ENCODE results near the gene HAVCR1. TPM values are rescaled to one million over a fixed set of nuclear protein-coding genes. Genes with fewer than 3 reads are reported as not detected.
A peak's percentile ranks its signal among the peaks of the same experiment; 100 is the strongest.

The HAVCR1 gene
- 1 to 10 TPM; 2.8 to 2.9 TPM for total RNA-seq

DNA sequence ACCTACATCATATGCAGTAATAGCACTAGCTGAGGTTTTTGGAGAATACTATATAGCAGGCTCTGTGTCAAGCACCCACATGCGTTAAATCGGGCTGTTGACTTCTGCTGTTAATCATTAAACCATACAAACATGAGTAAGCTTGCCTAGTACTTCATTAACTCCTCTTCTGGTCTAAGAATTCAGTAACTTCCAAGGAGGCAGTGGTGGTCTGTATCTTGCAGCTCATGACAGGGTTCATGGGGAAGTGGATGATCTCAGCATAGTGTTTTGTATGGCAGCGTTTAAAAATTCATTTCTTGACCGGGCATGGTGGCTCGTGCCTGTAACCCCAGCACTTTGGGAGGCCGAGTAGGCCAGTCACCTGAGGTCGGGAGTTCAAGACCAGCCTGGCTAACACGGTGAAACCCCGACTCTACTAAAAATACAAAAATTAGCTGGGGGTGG, at the start of gene HAVCR1:
TSS of gene HAVCR1 (minus strand) at position 24 of the 447 bp plus-strand sequence. CDS start 1,173 bp downstream, outside the sequence.
- peaks cover 15% of the 10 kb centered on the region for H3K4me1 Mint-ChIP-seq (ENCODE audit: low read depth)
- ChIA-PET POLR2A (interaction anchor here (0.6 to 1.2 kb wide), 2 partner anchors 11 to 14 kb away, joined by 3 to 4 read pairs; no protein-coding TSS in a partner anchor), CTCF (no interaction called here)
- DNase-seq, result no peak
- ATAC-seq, result no peak
- H3K4me3 Mint-ChIP-seq, result no peak within 1 kb of the TSS
- no peaks in the 10 kb centered on the region for H3K9me3 Mint-ChIP-seq (ENCODE audit: insufficient read depth)
- H3K27me3 Mint-ChIP-seq (ENCODE audit: low read depth), result no peaks in the 10 kb centered on the region
- H3K27ac Mint-ChIP-seq, result no peak within 1 kb of the TSS
- peaks cover 5% of the 10 kb centered on the region for H3K36me3 Mint-ChIP-seq (ENCODE audit: low read depth)

DNA sequence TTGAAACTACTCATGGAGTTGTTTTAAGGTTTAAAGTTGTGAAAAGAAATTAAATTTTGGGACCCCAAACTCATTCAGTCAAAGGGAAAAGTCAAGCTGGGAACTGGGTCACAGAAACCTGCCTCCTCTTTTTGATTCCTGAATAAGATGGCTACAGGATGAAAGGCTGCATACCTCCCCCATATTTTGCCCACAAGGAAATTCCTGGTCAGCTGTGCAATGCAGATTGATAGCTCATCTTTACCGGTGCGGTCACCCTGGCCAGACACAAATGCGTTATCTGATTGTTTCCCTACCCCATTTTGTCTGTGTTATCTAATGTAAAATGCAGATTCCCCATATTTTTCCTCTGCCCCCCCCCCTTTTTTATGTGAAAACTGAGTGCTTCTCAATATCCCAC, 48.6 kb upstream of the HAVCR1 start:
- DNase-seq (no peak), ATAC-seq (no peak)
- ChIA-PET CTCF (interaction anchor here (1.6 to 2.6 kb wide), 2 partner anchors 78 to 83 kb away, joined by 6 to 7 read pairs; no protein-coding TSS in a partner anchor), POLR2A (interaction anchor here (0.7 to 5.4 kb wide), 4 partner anchors 35 to 160 kb away, joined by 4 to 58 read pairs (median 13); partner anchors contain the start of gene MED7)
- no peaks in the 10 kb centered on the region for H3K27me3 Mint-ChIP-seq (ENCODE audit: low read depth)
- peak overlapping the region; percentile 78 for H3K27ac Mint-ChIP-seq
- H3K9me3 Mint-ChIP-seq (ENCODE audit: insufficient read depth), result no peaks in the 10 kb centered on the region
- H3K4me3 Mint-ChIP-seq, result peak overlapping the region; percentile 93
- peaks cover 61% of the 10 kb centered on the region for H3K36me3 Mint-ChIP-seq (ENCODE audit: low read depth)
- peaks cover 66% of the 10 kb centered on the region for H3K4me1 Mint-ChIP-seq (ENCODE audit: low read depth)

DNA sequence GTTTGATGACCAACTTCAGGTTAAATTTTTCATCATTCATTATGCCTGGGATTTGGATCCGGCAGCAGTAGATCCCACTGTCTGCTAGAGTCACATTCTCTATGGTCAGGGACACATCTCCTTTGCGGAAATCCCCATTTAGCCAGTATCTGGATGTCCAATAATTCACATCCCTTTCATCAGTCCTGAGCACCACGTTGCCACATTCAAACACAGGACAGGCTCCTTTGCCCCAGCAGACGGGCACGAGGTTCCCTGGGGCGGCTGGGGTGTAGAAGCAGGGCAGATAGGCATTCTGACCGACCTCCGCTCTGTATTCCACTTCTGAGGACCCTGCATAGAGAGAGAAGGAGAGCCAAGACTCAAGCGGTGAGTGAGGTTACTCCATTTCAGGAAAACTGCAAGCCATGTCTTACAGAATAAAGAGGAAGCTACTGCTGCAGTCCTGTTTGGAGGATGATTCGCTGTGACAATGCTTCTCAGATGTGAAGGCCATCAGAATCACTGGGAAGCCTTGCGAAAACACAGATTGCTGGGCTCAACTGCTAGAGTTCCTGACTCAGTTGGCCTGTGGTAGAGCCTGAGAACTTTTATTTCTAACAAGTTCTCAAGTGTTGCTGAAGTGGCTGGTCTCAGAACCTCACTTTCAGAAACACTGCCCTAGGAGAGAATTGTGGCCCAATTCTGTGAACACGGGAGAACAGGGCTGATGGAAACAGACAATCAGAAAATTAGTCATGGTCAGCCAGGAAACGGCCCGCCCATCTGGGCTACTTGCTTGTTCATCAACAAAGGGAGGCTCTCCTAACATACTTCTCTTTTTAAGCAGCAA, 47.9 kb upstream of the HAVCR1 start:
- DNase-seq (peak; percentile 39), ATAC-seq (no peak)
- Mint-ChIP-seq H3K27ac (peak overlapping the region; percentile 78), H3K4me3 (peak overlapping the region; percentile 93), H3K9me3 (ENCODE audit: insufficient read depth) (no peaks in the 10 kb centered on the region), H3K27me3 (ENCODE audit: low read depth) (no peaks in the 10 kb centered on the region), H3K36me3 (ENCODE audit: low read depth) (peaks cover 67% of the 10 kb centered on the region), H3K4me1 (ENCODE audit: low read depth) (peaks cover 70% of the 10 kb centered on the region)
- POLR2A ChIA-PET, result interaction anchor here (0.7 to 5.4 kb wide), 3 partner anchors 36 to 161 kb away, joined by 4 to 58 read pairs (median 21); partner anchors contain the start of gene MED7
- CTCF ChIA-PET, result no interaction called here

DNA sequence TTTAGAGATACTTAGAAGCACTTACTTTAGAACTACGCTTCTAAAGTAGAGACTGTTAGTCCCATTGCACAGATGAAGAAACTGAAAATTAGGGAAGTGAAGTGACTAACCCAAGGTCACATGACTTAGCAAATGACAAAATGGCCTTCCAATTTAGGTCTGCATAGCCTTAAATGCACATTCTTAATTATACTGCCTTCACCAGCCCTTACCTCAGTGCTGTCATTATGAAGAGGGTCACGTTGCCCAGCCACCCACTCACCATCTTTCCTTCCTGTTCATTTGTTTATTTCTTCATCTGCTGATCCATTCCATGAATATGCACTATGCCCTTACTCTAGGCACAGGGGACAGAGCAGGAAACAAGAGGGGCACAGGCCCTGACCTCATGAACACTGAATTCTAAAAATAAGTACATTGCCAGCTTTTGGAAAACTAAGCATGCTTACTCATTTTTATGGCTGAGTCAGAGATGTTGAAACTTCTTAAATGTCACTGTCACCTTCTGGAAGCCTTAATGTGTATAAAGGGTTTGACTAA, 41.3 kb upstream of the HAVCR1 start:
- DNase-seq, result no peak
- Mint-ChIP-seq H3K27me3 (ENCODE audit: low read depth) (no peaks in the 10 kb centered on the region), H3K36me3 (ENCODE audit: low read depth) (peaks cover 77% of the 10 kb centered on the region), H3K27ac (peak overlapping the region; percentile 45), H3K4me1 (ENCODE audit: low read depth) (peaks cover 50% of the 10 kb centered on the region), H3K4me3 (no peak overlapping the region), H3K9me3 (ENCODE audit: insufficient read depth) (no peaks in the 10 kb centered on the region)
- peak; percentile 29 for ATAC-seq
- POLR2A ChIA-PET, result interaction anchor here (0.6 to 1.0 kb wide), 2 partner anchors 8 to 65 kb away, joined by 3 to 7 read pairs; partner anchors contain the start of gene HAVCR2
- CTCF ChIA-PET, result interaction anchor here (1.1 to 1.3 kb wide), 2 partner anchors 16 to 24 kb away, joined by 3 to 4 read pairs; no protein-coding TSS in a partner anchor

DNA sequence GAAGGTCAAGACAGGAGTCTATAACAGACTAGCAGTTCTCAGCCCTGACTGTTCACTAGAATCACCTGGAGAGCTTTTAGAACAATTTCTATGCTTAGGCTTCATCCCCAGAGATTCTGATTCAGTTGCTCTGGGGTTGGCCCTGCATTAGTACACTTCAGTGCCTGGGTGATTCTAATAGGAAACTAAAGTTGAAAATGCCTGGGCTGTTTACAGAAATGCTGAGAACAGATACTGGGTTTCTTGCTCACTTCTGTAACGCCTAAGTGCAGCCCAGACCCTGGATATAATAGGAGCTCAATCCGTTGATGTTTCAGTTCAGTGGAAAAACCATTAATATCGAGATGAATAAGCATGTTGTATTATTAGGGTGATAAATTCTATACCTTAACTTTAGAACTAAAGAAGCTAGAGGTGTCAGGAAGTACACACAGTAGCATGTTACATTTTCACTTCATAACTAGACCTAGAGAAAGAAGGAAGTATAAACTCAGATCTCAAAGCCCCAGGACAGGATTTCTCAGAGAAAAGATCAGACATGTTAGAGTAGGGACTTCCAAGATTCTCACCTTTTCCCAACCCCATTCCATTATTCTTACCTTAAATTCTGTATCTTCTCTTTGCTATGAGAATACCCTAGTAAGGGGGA, 29.6 kb upstream of the HAVCR1 start:
- POLR2A ChIA-PET, result interaction anchor here (1.3 kb wide), 1 partner anchor 11 kb away, joined by 4 read pairs; no protein-coding TSS in a partner anchor
- no peak for ATAC-seq

DNA sequence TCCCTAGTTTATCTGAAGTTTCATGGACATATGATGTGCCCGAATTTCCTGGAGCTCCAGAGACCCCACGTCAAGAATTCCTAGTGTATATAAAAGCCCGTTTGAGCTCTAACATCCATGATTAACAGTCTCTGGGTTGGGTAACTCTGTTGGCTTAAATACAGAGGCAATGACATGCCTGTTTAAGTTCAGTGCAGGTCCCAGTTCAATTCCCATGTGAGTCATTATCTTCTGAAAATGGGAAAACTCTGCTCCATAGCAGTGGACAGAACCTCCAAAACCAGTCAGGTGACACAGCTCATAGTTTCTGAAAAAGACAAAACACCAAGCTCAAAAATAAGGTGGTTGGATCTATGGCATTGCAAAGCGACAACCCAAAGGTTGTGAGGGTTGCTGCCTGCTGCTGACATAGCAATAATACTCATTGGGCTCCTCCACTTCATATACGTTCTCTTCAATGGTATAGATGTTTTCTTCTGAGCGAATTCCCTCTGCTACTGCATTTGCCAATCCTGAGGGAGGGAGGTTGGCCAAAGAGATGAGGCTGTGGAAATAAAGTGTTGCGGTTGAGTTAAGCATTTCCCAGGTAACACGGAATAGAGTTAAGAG, 27.9 kb upstream of the HAVCR1 start:
- ChIA-PET POLR2A (no interaction called here), CTCF (no interaction called here)

More for the DNA sequence above, 29.6 kb upstream of the HAVCR1 start:
- CTCF ChIA-PET, result interaction anchor here (1.9 kb wide), 1 partner anchor 63 kb away, joined by 4 read pairs; no protein-coding TSS in a partner anchor
- H3K36me3 Mint-ChIP-seq (ENCODE audit: low read depth), result peaks cover 82% of the 10 kb centered on the region
- H3K27ac Mint-ChIP-seq, result peak overlapping the region; percentile 12
- no peaks in the 10 kb centered on the region for H3K27me3 Mint-ChIP-seq (ENCODE audit: low read depth)
- DNase-seq, result no peak
- no peaks in the 10 kb centered on the region for H3K4me1 Mint-ChIP-seq (ENCODE audit: low read depth)
- no peak overlapping the region for H3K4me3 Mint-ChIP-seq
- H3K9me3 Mint-ChIP-seq (ENCODE audit: insufficient read depth), result no peaks in the 10 kb centered on the region

DNA sequence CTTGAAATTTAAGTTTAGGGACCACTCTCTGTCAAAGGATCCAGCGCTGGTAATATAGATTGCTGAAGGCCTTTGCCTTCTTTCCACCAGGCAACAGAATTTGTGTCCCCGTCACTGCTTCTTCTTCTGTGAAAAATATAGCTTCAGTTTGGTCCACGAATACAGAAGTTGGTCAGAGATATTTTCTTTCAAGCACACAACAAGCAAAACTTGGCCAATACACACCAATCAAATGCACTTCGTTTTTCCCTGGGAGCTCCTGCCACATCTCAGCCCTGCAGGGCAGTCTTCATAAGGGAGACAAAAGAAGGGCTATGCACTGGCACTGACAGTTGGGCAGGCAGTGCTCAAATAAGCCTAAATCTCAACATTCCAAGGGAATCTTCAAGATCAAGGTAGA, 27.0 kb upstream of the HAVCR1 start:
- H3K9me3 Mint-ChIP-seq (ENCODE audit: insufficient read depth), result no peaks in the 10 kb centered on the region
- ChIA-PET CTCF (no interaction called here), POLR2A (interaction anchor here (1.0 kb wide), 2 partner anchors 9 to 62 kb away, joined by 3 to 4 read pairs; no protein-coding TSS in a partner anchor)
- H3K4me1 Mint-ChIP-seq (ENCODE audit: low read depth), result peaks cover 2% of the 10 kb centered on the region
- no peak for DNase-seq
- no peak overlapping the region for H3K27ac Mint-ChIP-seq
- ATAC-seq, result no peak
- H3K36me3 Mint-ChIP-seq (ENCODE audit: low read depth), result peaks cover 81% of the 10 kb centered on the region
- no peak overlapping the region for H3K4me3 Mint-ChIP-seq
- H3K27me3 Mint-ChIP-seq (ENCODE audit: low read depth), result no peaks in the 10 kb centered on the region

More for the DNA sequence above, 27.9 kb upstream of the HAVCR1 start:
- H3K9me3 Mint-ChIP-seq (ENCODE audit: insufficient read depth), result no peaks in the 10 kb centered on the region
- H3K27ac Mint-ChIP-seq, result no peak overlapping the region
- peaks cover 89% of the 10 kb centered on the region for H3K36me3 Mint-ChIP-seq (ENCODE audit: low read depth)
- no peaks in the 10 kb centered on the region for H3K27me3 Mint-ChIP-seq (ENCODE audit: low read depth)
- ATAC-seq, result no peak
- no peak overlapping the region for H3K4me3 Mint-ChIP-seq
- no peak for DNase-seq
- peaks cover 2% of the 10 kb centered on the region for H3K4me1 Mint-ChIP-seq (ENCODE audit: low read depth)

DNA sequence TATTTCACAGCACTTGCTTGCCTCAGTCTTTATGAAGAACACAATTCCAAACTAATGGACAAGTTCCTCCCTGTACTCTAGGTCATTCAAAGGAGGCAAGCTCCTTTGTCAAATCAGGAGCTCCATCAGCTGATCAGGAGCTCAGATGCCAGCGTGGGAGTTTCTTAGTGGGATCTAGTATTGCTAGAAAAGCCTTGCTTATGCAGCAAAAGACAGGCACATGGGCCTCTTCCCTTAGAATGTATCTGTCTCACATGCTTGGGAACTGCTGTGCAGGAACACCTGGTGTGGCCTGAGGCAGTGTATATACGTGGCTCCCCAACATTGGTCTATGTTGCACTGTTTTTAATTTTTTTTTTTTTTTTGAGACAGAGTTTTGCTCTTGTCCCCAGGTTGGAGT, 21.4 kb upstream of the HAVCR1 start:
- no peaks in the 10 kb centered on the region for H3K27me3 Mint-ChIP-seq (ENCODE audit: low read depth)
- CTCF ChIA-PET, result no interaction called here

DNA sequence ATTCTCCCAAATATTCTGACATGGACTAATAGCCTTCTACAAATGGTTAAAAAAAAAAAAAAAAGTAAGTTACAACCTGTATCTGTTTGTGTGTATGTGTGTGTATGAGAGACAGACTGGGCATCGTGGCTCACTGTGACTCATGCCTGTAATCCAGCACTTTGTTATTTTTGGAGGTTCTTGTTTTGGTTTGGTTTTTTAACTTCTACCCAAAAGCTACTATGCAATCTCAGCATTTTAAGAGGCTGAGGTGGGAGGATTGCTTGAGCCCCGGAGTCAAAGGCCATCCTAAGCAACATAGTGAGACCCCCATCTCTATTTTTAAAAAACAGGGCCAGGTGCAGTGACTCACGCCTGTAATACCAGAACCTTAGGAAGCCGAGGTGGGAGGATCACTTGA, 17.6 kb upstream of the HAVCR1 start:
- CTCF ChIA-PET, result interaction anchor here (0.7 to 1.0 kb wide), 2 partner anchors 24 to 56 kb away, joined by 3 to 5 read pairs; no protein-coding TSS in a partner anchor
- Mint-ChIP-seq H3K36me3 (ENCODE audit: low read depth) (peaks cover 27% of the 10 kb centered on the region), H3K4me3 (no peak overlapping the region), H3K9me3 (ENCODE audit: insufficient read depth) (no peaks in the 10 kb centered on the region), H3K27me3 (ENCODE audit: low read depth) (no peaks in the 10 kb centered on the region), H3K27ac (peak overlapping the region; percentile 68), H3K4me1 (ENCODE audit: low read depth) (peaks cover 58% of the 10 kb centered on the region)
- peak; percentile 61 for ATAC-seq
- DNase-seq, result peak; percentile 44
- POLR2A ChIA-PET, result interaction anchor here (1.0 to 1.7 kb wide), 4 partner anchors 9 to 66 kb away, joined by 3 to 5 read pairs (median 4); partner anchors contain the start of gene MED7

More for the DNA sequence above, 21.4 kb upstream of the HAVCR1 start:
- POLR2A ChIA-PET, result no interaction called here
- H3K9me3 Mint-ChIP-seq (ENCODE audit: insufficient read depth), result no peaks in the 10 kb centered on the region
- H3K4me3 Mint-ChIP-seq, result no peak overlapping the region
- H3K4me1 Mint-ChIP-seq (ENCODE audit: low read depth), result peaks cover 29% of the 10 kb centered on the region
- no peak for ATAC-seq
- peaks cover 43% of the 10 kb centered on the region for H3K36me3 Mint-ChIP-seq (ENCODE audit: low read depth)
- no peak overlapping the region for H3K27ac Mint-ChIP-seq
- DNase-seq, result no peak

DNA sequence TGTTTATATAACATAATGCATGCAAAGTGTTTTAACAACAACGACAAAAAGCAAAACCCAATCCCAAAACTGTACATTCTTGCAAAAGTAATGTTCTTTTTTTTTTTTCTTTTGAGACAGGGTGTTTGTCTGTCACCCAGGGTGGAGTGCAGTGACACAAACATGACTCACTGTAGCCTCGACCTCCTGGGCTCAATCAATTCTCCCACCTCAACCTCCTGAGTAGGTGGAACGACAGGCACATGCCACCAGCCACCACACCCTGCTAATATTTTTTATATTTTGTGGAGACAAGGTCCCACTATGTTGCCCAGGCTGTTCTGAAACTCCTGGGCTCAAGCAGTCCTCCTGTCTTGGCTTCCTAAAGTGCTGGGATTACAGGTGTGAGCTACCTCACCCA, 13.6 kb upstream of the HAVCR1 start:
- Mint-ChIP-seq H3K27ac (peak overlapping the region; percentile 11), H3K4me3 (no peak overlapping the region), H3K27me3 (ENCODE audit: low read depth) (no peaks in the 10 kb centered on the region), H3K9me3 (ENCODE audit: insufficient read depth) (no peaks in the 10 kb centered on the region), H3K36me3 (ENCODE audit: low read depth) (peaks cover 22% of the 10 kb centered on the region), H3K4me1 (ENCODE audit: low read depth) (peaks cover 55% of the 10 kb centered on the region)
- CTCF ChIA-PET, result interaction anchor here (1.3 kb wide), 1 partner anchor 46 kb away, joined by 3 read pairs; no protein-coding TSS in a partner anchor
- ATAC-seq (peak; percentile 55), DNase-seq (peak; percentile 37)
- POLR2A ChIA-PET, result interaction anchor here (1.0 to 1.5 kb wide), 2 partner anchors 13 to 47 kb away, joined by 3 to 4 read pairs; partner anchors contain the start of gene HAVCR1

DNA sequence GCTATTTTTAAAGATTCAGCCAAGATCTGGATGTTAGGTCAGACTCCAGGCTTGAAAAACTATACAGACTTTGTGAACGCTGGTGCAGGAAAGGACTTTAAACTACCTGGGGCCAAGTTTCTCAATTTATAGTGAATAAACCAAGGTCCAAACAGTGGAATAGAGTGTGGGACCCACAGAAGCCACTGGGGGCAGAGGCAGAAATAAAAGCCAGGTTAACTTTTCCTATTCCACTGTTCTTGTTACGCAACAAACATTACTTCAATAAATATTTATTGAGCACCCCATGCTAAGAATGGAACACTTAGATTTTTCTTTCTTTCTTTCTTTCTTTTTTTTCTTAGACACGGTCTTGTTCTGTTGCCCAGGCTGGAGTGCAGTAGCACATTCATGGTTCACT, 11.0 kb upstream of the HAVCR1 start:
- ChIA-PET POLR2A (interaction anchor here (0.7 kb wide), 1 partner anchor 11 kb away, joined by 4 read pairs; the partner anchor contains the start of gene HAVCR1), CTCF (no interaction called here)
- peaks cover 8% of the 10 kb centered on the region for H3K36me3 Mint-ChIP-seq (ENCODE audit: low read depth)
- no peaks in the 10 kb centered on the region for H3K9me3 Mint-ChIP-seq (ENCODE audit: insufficient read depth)
- peaks cover 44% of the 10 kb centered on the region for H3K4me1 Mint-ChIP-seq (ENCODE audit: low read depth)
- no peak overlapping the region for H3K27ac Mint-ChIP-seq
- H3K27me3 Mint-ChIP-seq (ENCODE audit: low read depth), result no peaks in the 10 kb centered on the region
- no peak for ATAC-seq
- no peak for DNase-seq
- H3K4me3 Mint-ChIP-seq, result no peak overlapping the region
